NT2/D1 (cell line): ENCODE measurements around the gene AKAP6.

Experiments
- SUZ12 ChIP-seq: IDR thresholded peaks from 2 replicates; pipeline ENCODE4 v1.6.1; 2011; ENCODE audit not compliant: insufficient read length, insufficient read depth; ENCODE audit errors: extremely low read depth
- YY1 ChIP-seq: IDR thresholded peaks from 2 replicates; pipeline ENCODE4 v1.6.1; 2011; ENCODE audit not compliant: insufficient read length, insufficient read depth
- ZNF274 ChIP-seq: IDR thresholded peaks from 2 replicates; pipeline ENCODE4 v1.6.1; 2011; ENCODE audit warnings: mild to moderate bottlenecking, low read depth, low read length

GRCh38 chr14:32825058-32825457 lies 496.0 kb downstream of the AKAP6 start:
- TF ChIP-seq ZNF274: no peak
- no peak for TF ChIP-seq YY1
- TF ChIP-seq SUZ12: no peak
